ENCODE measurements around the gene CITED2.

- TF ChIP-seq EZH2 (IDR thresholded peaks at IDR 0.05; ENCODE audit: low read depth, unreplicated experiment): no peak
- TF ChIP-seq REST (IDR thresholded peaks at IDR 0.05; ENCODE audit: unreplicated experiment): no peak
- no peak for TF ChIP-seq CTCF (conservative IDR thresholded peaks at IDR 0.05; ENCODE audit: low read depth in 2 of 2)
- TF ChIP-seq POLR2AphosphoS5 (IDR thresholded peaks at IDR 0.05; ENCODE audit: low read depth): no peak
- TF ChIP-seq NANOG (IDR thresholded peaks at IDR 0.05; ENCODE audit: borderline replicate concordance): no peak
These were observed 20.3 kb downstream of the CITED2 start for GRCh38 chr6:139354189-139354588.
